H9 (cell line): ENCODE results near the gene VIM. TPM values are rescaled to one million over a fixed set of nuclear protein-coding genes. Genes with fewer than 3 reads are reported as not detected.

Experiments
- DNase-seq: peaks from one replicate; pipeline ENCODE4 v3.0.0-alpha.2; 2017
- H2AFZ ChIP-seq: one replicate; pipeline ENCODE4 v1.6.1; 2013; ENCODE audit warnings: mild to moderate bottlenecking, low read length, control low read depth, moderate library complexity
- H2AK5ac ChIP-seq: 2 replicates; pipeline ENCODE4 v1.6.1; 2013; ENCODE audit warnings: low read length, control low read depth, mixed read lengths; ENCODE audit not compliant: insufficient read length
- H2BK120ac ChIP-seq: one replicate; pipeline ENCODE4 v1.6.1; 2013; ENCODE audit warnings: low read depth, mild to moderate bottlenecking, low read length, control low read depth, inconsistent platforms; ENCODE audit not compliant: poor library complexity, severe bottlenecking
- H2BK12ac ChIP-seq: 2 replicates; pipeline ENCODE4 v1.6.1; 2013; ENCODE audit warnings: low read length, control low read depth, mixed read lengths, low read depth; ENCODE audit not compliant: insufficient read length
- H2BK15ac ChIP-seq: 2 replicates; pipeline ENCODE4 v1.6.1; 2013; ENCODE audit warnings: low read depth, low read length, control low read depth
- H2BK20ac ChIP-seq: one replicate; pipeline ENCODE4 v1.6.1; 2013; ENCODE audit warnings: low read depth, mild to moderate bottlenecking, low read length, control low read depth, inconsistent platforms; ENCODE audit not compliant: poor library complexity, severe bottlenecking
- H2BK5ac ChIP-seq: 2 replicates; pipeline ENCODE4 v1.6.1; 2013; ENCODE audit warnings: low read length, control low read depth, mixed read lengths; ENCODE audit not compliant: insufficient read length
- H3K14ac ChIP-seq: 2 replicates; pipeline ENCODE4 v1.6.1; 2013; ENCODE audit warnings: low read length, control low read depth; ENCODE audit not compliant: insufficient read depth
- H3K18ac ChIP-seq: 2 replicates; pipeline ENCODE4 v1.6.1; 2013; ENCODE audit warnings: low read depth, mild to moderate bottlenecking, mixed read lengths, low read length, control low read depth; ENCODE audit not compliant: insufficient read length
- H3K23ac ChIP-seq: 2 replicates; pipeline ENCODE4 v1.6.1; 2013; ENCODE audit warnings: low read length, control low read depth, mixed read lengths, low read depth; ENCODE audit not compliant: insufficient read length
- H3K23me2 ChIP-seq: 2 replicates; pipeline ENCODE4 v1.6.1; 2013; ENCODE audit warnings: low read depth, mild to moderate bottlenecking, mixed read lengths, low read length, control low read depth; ENCODE audit not compliant: insufficient read length, poor library complexity, severe bottlenecking
- H3K27ac ChIP-seq: 2 replicates; pipeline ENCODE4 v1.5.1; 2013; ENCODE audit warnings: low read length, control low read depth, mixed read lengths, low read depth; ENCODE audit not compliant: insufficient read length
- H3K27me3 ChIP-seq: 2 replicates; pipeline ENCODE4 v1.6.1; 2013; ENCODE audit warnings: low read length, control low read depth, inconsistent platforms; ENCODE audit not compliant: insufficient read depth
- H3K4ac ChIP-seq: 2 replicates; pipeline ENCODE4 v1.6.1; 2013; ENCODE audit warnings: low read depth, mild to moderate bottlenecking, control low read depth, inconsistent platforms, low read length, moderate library complexity
- H3K4me1 ChIP-seq: 2 replicates; pipeline ENCODE4 v1.6.1; 2013; ENCODE audit warnings: low read length, control low read depth, inconsistent platforms; ENCODE audit not compliant: insufficient read depth
- H3K4me2 ChIP-seq: 2 replicates; pipeline ENCODE4 v1.6.1; 2013; ENCODE audit warnings: low read length, control low read depth, mixed read lengths; ENCODE audit not compliant: insufficient read length, insufficient read depth
- H3K56ac ChIP-seq: 2 replicates; pipeline ENCODE4 v1.6.1; 2013; ENCODE audit warnings: low read depth, mild to moderate bottlenecking, mixed read lengths, low read length, control low read depth; ENCODE audit not compliant: insufficient read length
- H3K79me1 ChIP-seq: 2 replicates; pipeline ENCODE4 v1.6.1; 2013; ENCODE audit warnings: low read depth, mild to moderate bottlenecking, moderate library complexity, low read length, control low read depth, inconsistent platforms; ENCODE audit not compliant: insufficient read depth, poor library complexity, severe bottlenecking
- H3K79me2 ChIP-seq: 2 replicates; pipeline ENCODE4 v1.6.1; 2013; ENCODE audit warnings: low read length, control low read depth, inconsistent platforms; ENCODE audit not compliant: insufficient read depth
- H3K9ac ChIP-seq: 2 replicates; pipeline ENCODE4 v1.6.1; 2013; ENCODE audit warnings: low read length, control low read depth, mixed read lengths; ENCODE audit not compliant: insufficient read length; ENCODE audit errors: extremely low read depth
- H3K9me3 ChIP-seq: one replicate; pipeline ENCODE4 v1.6.1; 2013; ENCODE audit warnings: low read depth, low read length, inconsistent platforms; ENCODE audit not compliant: control insufficient read depth
- H3T11ph ChIP-seq: one replicate; pipeline ENCODE4 v1.6.1; 2013; ENCODE audit warnings: mild to moderate bottlenecking, low read length, control low read depth, inconsistent platforms
- H4K20me1 ChIP-seq: one replicate; pipeline ENCODE4 v1.6.1; 2013; ENCODE audit not compliant: control insufficient read depth, insufficient read length, insufficient read depth
- H4K5ac ChIP-seq: 2 replicates; pipeline ENCODE4 v1.6.1; 2013; ENCODE audit warnings: low read depth, mild to moderate bottlenecking, mixed read lengths, low read length, control low read depth; ENCODE audit not compliant: insufficient read length
- H4K8ac ChIP-seq: replicated peaks from 2 replicates; pipeline ENCODE4 v1.6.1; 2013; ENCODE audit warnings: low read length, control low read depth, mixed read lengths, low read depth; ENCODE audit not compliant: insufficient read length
- H4K91ac ChIP-seq: 2 replicates; pipeline ENCODE4 v1.6.1; 2013; ENCODE audit warnings: low read depth, mild to moderate bottlenecking, moderate library complexity, mixed read lengths, low read length, control low read depth; ENCODE audit not compliant: insufficient read length
- H3K27ac Mint-ChIP-seq, 3 experiments: 2 replicates in 2 of 3; 3 replicates in 1 of 3; pipeline ENCODE4 v1.8.0; 2020 to 2021; ENCODE audit warnings: mixed read lengths in 3 of 3, mild to moderate bottlenecking in 1 of 3, moderate library complexity in 1 of 3
- H3K27me3 Mint-ChIP-seq: 2 replicates; pipeline ENCODE4 v1.8.0; 2021; ENCODE audit warnings: low read depth, mild to moderate bottlenecking, moderate library complexity, mixed read lengths
- H3K36me3 Mint-ChIP-seq, 3 experiments: 2 replicates in 2 of 3; 3 replicates in 1 of 3; pipeline ENCODE4 v1.8.0; 2020 to 2021; ENCODE audit warnings: low read depth in 3 of 3, mixed read lengths in 3 of 3; ENCODE audit not compliant: insufficient read depth in 1 of 3
- H3K4me1 Mint-ChIP-seq, 2 experiments: 2 replicates each; pipeline ENCODE4 v1.8.0; 2020; ENCODE audit warnings: mixed read lengths in 2 of 2
- H3K4me3 Mint-ChIP-seq, 2 experiments: 2 replicates in 1 of 2; 3 replicates in 1 of 2; pipeline ENCODE4 v1.8.0; 2020 to 2021; ENCODE audit warnings: mild to moderate bottlenecking in 2 of 2, mixed read lengths in 2 of 2, moderate library complexity in 1 of 2
- H3K9me3 Mint-ChIP-seq, 2 experiments: 2 replicates in 1 of 2; 3 replicates in 1 of 2; pipeline ENCODE4 v1.8.0; 2020; ENCODE audit warnings: mild to moderate bottlenecking in 2 of 2, mixed read lengths in 2 of 2, moderate library complexity in 1 of 2
- CTCF ChIP-seq: fragments of 200-600 bp; sonication (generic); conservative IDR thresholded peaks from 3 replicates; pipeline ENCODE4 v1.8.0; 2021; ENCODE audit warnings: antibody characterized with exemption, mild to moderate bottlenecking
- WGBS: extraction: QIAGEN DNeasy Blood & Tissue Kit; methylation state at CpG from one replicate; pipeline ENCODE4 v1.1.7; 2013; ENCODE audit warnings: missing lambda C conversion rate, low lambda C conversion rate, mixed read lengths; ENCODE audit not compliant: insufficient read length; ENCODE audit errors: extremely low coverage; 5-methylcytosine and 5-hydroxymethylcytosine counted together
- total RNA-seq: library from RNA; stranded (reverse); gene quantifications from 2 replicates; pipeline ENCODE4 v1.2.1, GENCODE V29; 2021

VIM gene
- total RNA-seq, 1 experiment from 2014 or later: 232 TPM

GRCh38 chr10:17226891-17227303 lies 1.1 kb upstream of the VIM start:
- Histone ChIP-seq H3K14ac (no peak overlapping the region), H3K56ac (no peak overlapping the region), H3K23ac (no peak overlapping the region), H4K91ac (no peak overlapping the region), H2BK12ac (no peak overlapping the region), H2BK15ac (no peak overlapping the region), H4K20me1 (no peaks in the 10 kb centered on the region), H3K4ac (no peak overlapping the region), H3K9me3 (no peaks in the 10 kb centered on the region), H3K27ac (no peak overlapping the region), H3K4me1 (peaks cover 4% of the 10 kb centered on the region; the same call in 1 of the 2 replicates), H3K79me2 (no peaks in the 10 kb centered on the region), H3K79me1 (no peaks in the 10 kb centered on the region), H2AK5ac (no peak overlapping the region), H2AFZ (no peak overlapping the region), H3K27me3 (peaks cover 7% of the 10 kb centered on the region; the same call in 1 of the 2 replicates), H2BK20ac (no peak overlapping the region), H4K8ac (no peak overlapping the region), H3T11ph (no peak overlapping the region), H2BK120ac (no peak overlapping the region), H3K23me2 (peaks cover 16% of the 10 kb centered on the region), H4K5ac (no peak overlapping the region), H3K9ac (no peak overlapping the region), H3K18ac (no peak overlapping the region), H3K4me2 (peak overlapping the region; percentile 85), H2BK5ac (no peak overlapping the region)
- Mint-ChIP-seq H3K27me3 (peaks cover 28% of the 10 kb centered on the region), H3K4me3 (peak overlapping the region; percentile 74 to 85), H3K4me1 (peaks cover 32 to 36% of the 10 kb centered on the region in 2 experiments), H3K36me3 (peaks cover under 1 to 11% (median 5%) of the 10 kb centered on the region in 3 experiments; a peak in 4 of 7 replicates), H3K27ac (no peak overlapping the region), H3K9me3 (no peaks in the 10 kb centered on the region; a peak in 1 of 5 replicates)
- DNase-seq: peak; percentile 36
- TF ChIP-seq CTCF: no peak
- no CpG with 5 or more reads among the region's 8 CpGs for WGBS
